Stomach smooth muscle (tissue), 2 donors: ENCODE results near the gene SEMA3F.

Source experiments
- H3K27ac ChIP-seq: one replicate; pipeline ENCODE4 v1.7.0; 2013; ENCODE audit warnings: mild to moderate bottlenecking, low read length, inconsistent platforms
- H3K27me3 ChIP-seq, 2 donors: one replicate each; pipeline ENCODE4 v1.7.0; 2013; ENCODE audit warnings: low read length in 2 of 2; ENCODE audit not compliant: insufficient read depth in 2 of 2, control insufficient read depth in 1 of 2
- H3K36me3 ChIP-seq, 2 donors: one replicate each; pipeline ENCODE4 v1.7.0; 2013; ENCODE audit warnings: low read length in 2 of 2; ENCODE audit not compliant: control insufficient read depth in 2 of 2, insufficient read depth in 2 of 2
- H3K4me1 ChIP-seq: one replicate; pipeline ENCODE4 v1.7.0; 2013; ENCODE audit warnings: low read length; ENCODE audit not compliant: control insufficient read depth, insufficient read depth
- H3K4me3 ChIP-seq, 2 donors: one replicate each; pipeline ENCODE4 v1.7.0; 2013; ENCODE audit warnings: low read length in 2 of 2
- H3K9ac ChIP-seq, 2 donors: one replicate each; pipeline ENCODE4 v1.7.0; 2013; ENCODE audit warnings: low read length in 2 of 2, mild to moderate bottlenecking in 1 of 2
- H3K9me3 ChIP-seq, 2 donors: one replicate each; pipeline ENCODE4 v1.7.0; 2013; ENCODE audit warnings: low read length in 2 of 2; ENCODE audit not compliant: control insufficient read depth in 2 of 2
- donor health status: healthy.
- donor health status: Pancreatic carcinoma.

The SEMA3F gene

GRCh38 chr3:50184242-50184978 is 29.3 kb downstream of the SEMA3F start:
- Histone ChIP-seq H3K4me1 (peaks cover 3% of the 10 kb centered on the region), H3K4me3 (no peak overlapping the region), H3K9ac (no peak overlapping the region), H3K36me3 (peaks cover 4 to 8% of the 10 kb centered on the region in 2 donors), H3K27ac (no peak overlapping the region), H3K9me3 (no peaks in the 10 kb centered on the region), H3K27me3 (no peaks in the 10 kb centered on the region)

- no peak overlapping the region for H3K4me3 ChIP-seq
- H3K4me1 ChIP-seq, result peaks cover 5% of the 10 kb centered on the region
- no peak overlapping the region for H3K27ac ChIP-seq
- no peaks in the 10 kb centered on the region for H3K27me3 ChIP-seq
- H3K9me3 ChIP-seq, result no peaks in the 10 kb centered on the region
- no peak overlapping the region for H3K9ac ChIP-seq
- H3K36me3 ChIP-seq, result peaks cover 4 to 8% of the 10 kb centered on the region in 2 donors
Measured at GRCh38 chr3:50185230-50185629, 30.1 kb downstream of the SEMA3F start.

- H3K9ac ChIP-seq, result no peak overlapping the region
Measured at GRCh38 chr3:50186096-50186495, 31.0 kb downstream of the SEMA3F start.

GRCh38 chr3:50187750-50188149 is 32.6 kb downstream of the SEMA3F start:
- H3K36me3 ChIP-seq, result peaks cover under 1 to 3% of the 10 kb centered on the region in 2 donors
- H3K9me3 ChIP-seq, result no peaks in the 10 kb centered on the region
- no peak overlapping the region for H3K4me3 ChIP-seq
- H3K27me3 ChIP-seq, result peaks cover 2 to 5% of the 10 kb centered on the region in 2 donors
- H3K4me1 ChIP-seq, result peaks cover 8% of the 10 kb centered on the region
- H3K27ac ChIP-seq, result no peak overlapping the region
- H3K9ac ChIP-seq, result no peak overlapping the region

More at GRCh38 chr3:50186096-50186495, 31.0 kb downstream of the SEMA3F start:
- H3K27me3 ChIP-seq, result no peaks in the 10 kb centered on the region
- H3K4me1 ChIP-seq, result peaks cover 5% of the 10 kb centered on the region
- no peaks in the 10 kb centered on the region for H3K9me3 ChIP-seq
- H3K36me3 ChIP-seq, result peaks cover 4 to 8% of the 10 kb centered on the region in 2 donors
- H3K4me3 ChIP-seq, result no peak overlapping the region
- H3K27ac ChIP-seq, result no peak overlapping the region

- no peak overlapping the region for H3K27ac ChIP-seq
- H3K4me1 ChIP-seq, result peaks cover 21% of the 10 kb centered on the region
- H3K36me3 ChIP-seq, result no peaks in the 10 kb centered on the region
- no peaks in the 10 kb centered on the region for H3K9me3 ChIP-seq
- no peak overlapping the region for H3K9ac ChIP-seq
- H3K4me3 ChIP-seq, result no peak overlapping the region
- H3K27me3 ChIP-seq, result peaks cover 17 to 18% of the 10 kb centered on the region in 2 donors
Measured at GRCh38 chr3:50189274-50189673, 34.1 kb downstream of the SEMA3F start.

- H3K4me1 ChIP-seq, result peaks cover 26% of the 10 kb centered on the region
- no peak overlapping the region for H3K4me3 ChIP-seq
- H3K27me3 ChIP-seq, result peaks cover 20 to 22% of the 10 kb centered on the region in 2 donors
- no peak overlapping the region for H3K9ac ChIP-seq
- no peak overlapping the region for H3K27ac ChIP-seq
- no peaks in the 10 kb centered on the region for H3K36me3 ChIP-seq
- H3K9me3 ChIP-seq, result no peaks in the 10 kb centered on the region
Measured at GRCh38 chr3:50189989-50190388, 34.9 kb downstream of the SEMA3F start.

- no peak within 1 kb of the TSS for H3K4me3 ChIP-seq
- H3K27me3 ChIP-seq, result peaks cover 23 to 31% of the 10 kb centered on the region in 2 donors
- H3K4me1 ChIP-seq, result peaks cover 26% of the 10 kb centered on the region
- H3K9ac ChIP-seq, result no peak within 1 kb of the TSS
- no peak within 1 kb of the TSS for H3K27ac ChIP-seq
- H3K36me3 ChIP-seq, result no peaks in the 10 kb centered on the region
- H3K9me3 ChIP-seq, result no peaks in the 10 kb centered on the region
Measured at GRCh38 chr3:50190936-50191660, 36.0 kb downstream of the SEMA3F start, which contains the start of gene GNAT1. TSS of gene GNAT1 (plus strand) at chr3:50191610. CDS start at chr3:50191726, 116 bp downstream.

- no peak overlapping the region for H3K9ac ChIP-seq
- peaks cover 26% of the 10 kb centered on the region for H3K4me1 ChIP-seq
- H3K9me3 ChIP-seq, result no peaks in the 10 kb centered on the region
- H3K4me3 ChIP-seq, result no peak overlapping the region
- no peaks in the 10 kb centered on the region for H3K36me3 ChIP-seq
- H3K27me3 ChIP-seq, result peaks cover 27 to 31% of the 10 kb centered on the region in 2 donors
- no peak overlapping the region for H3K27ac ChIP-seq
Measured at GRCh38 chr3:50192124-50192523, 37.0 kb downstream of the SEMA3F start.

GRCh38 chr3:50192689-50193141 is 37.6 kb downstream of the SEMA3F start:
- no peaks in the 10 kb centered on the region for H3K36me3 ChIP-seq
- H3K4me3 ChIP-seq, result no peak overlapping the region
- no peak overlapping the region for H3K27ac ChIP-seq
- H3K9me3 ChIP-seq, result no peaks in the 10 kb centered on the region
- H3K27me3 ChIP-seq, result peaks cover 27 to 31% of the 10 kb centered on the region in 2 donors
- peaks cover 26% of the 10 kb centered on the region for H3K4me1 ChIP-seq
- H3K9ac ChIP-seq, result no peak overlapping the region

GRCh38 chr3:50193286-50193685 is 38.2 kb downstream of the SEMA3F start:
- no peak overlapping the region for H3K4me3 ChIP-seq
- H3K9ac ChIP-seq, result no peak overlapping the region
- H3K36me3 ChIP-seq, result no peaks in the 10 kb centered on the region
- peaks cover 26% of the 10 kb centered on the region for H3K4me1 ChIP-seq
- peaks cover 27 to 31% of the 10 kb centered on the region in 2 donors for H3K27me3 ChIP-seq
- H3K27ac ChIP-seq, result no peak overlapping the region
- no peaks in the 10 kb centered on the region for H3K9me3 ChIP-seq
